ENCODE measurements around the gene KSR2. TPM values are rescaled to one million over a fixed set of nuclear protein-coding genes. Genes with fewer than 3 reads are reported as not detected.

The KSR2 gene
- total RNA-seq = 1 to 10 TPM; 1.2 to 1.3 TPM

DNA sequence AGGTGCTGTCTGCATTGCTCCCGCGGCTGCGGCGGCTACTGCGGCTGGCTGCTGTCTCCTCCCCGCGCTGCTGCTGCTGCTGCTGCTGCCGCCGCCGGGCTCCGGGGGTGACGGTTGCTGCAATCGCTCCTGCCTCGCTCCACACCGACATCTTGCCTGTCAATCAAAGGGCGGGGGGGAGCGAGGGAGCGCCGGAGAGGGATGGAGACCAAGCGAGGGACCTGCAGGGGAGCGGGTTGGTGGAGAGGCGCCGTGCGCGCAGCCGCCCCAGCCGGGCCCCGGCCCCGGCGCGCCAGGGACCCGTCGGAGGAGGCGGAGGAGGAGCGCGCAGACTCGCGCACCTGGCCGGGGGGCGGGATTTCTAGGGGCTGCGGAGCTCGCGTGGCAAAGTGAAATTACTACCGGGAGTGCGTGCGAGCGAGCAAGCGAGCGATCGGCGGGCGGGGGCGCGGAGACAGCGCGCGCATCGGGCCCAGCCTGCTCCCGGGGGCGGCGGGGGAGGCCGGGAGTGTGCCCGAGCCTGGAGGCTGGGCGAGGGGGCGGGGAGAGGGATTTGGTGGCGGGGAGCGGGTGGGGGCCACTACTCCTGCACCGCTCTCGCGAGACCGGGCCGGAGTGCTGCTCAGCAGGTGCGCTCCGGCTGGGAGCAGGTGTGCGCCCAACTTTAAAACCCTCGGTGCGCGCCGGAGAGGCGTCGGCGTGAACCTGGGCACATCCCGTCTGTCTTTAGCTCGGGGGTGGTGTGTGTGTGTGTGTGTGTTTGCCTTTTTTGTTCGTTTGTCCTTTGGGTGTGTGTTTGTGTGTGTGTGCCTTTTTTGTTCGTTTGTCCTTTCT is at the start of gene KSR2:
TSS of gene KSR2 (minus strand) at position 165 of the 834 bp plus-strand sequence. CDS start 735 bp downstream, outside the sequence.
- intact Hi-C loops (cut with DNase I) = no loop called here
- Histone ChIP-seq H3K27ac (peak within 1 kb of the TSS; percentile 59), H3K36me3 (no peaks in the 10 kb centered on the region), H3K9me3 (no peaks in the 10 kb centered on the region), H3K4me3 (peak within 1 kb of the TSS; percentile 48), H3K9ac (ENCODE audit: low read depth in 2 of 2, low read length in 2 of 2) (peak within 1 kb of the TSS; percentile 1 to 55), H3K4me1 (no peaks in the 10 kb centered on the region), H3K27me3 (no peaks in the 10 kb centered on the region)
- DNase-seq = peak; percentile 78
- TF ChIP-seq, protein P1, sequence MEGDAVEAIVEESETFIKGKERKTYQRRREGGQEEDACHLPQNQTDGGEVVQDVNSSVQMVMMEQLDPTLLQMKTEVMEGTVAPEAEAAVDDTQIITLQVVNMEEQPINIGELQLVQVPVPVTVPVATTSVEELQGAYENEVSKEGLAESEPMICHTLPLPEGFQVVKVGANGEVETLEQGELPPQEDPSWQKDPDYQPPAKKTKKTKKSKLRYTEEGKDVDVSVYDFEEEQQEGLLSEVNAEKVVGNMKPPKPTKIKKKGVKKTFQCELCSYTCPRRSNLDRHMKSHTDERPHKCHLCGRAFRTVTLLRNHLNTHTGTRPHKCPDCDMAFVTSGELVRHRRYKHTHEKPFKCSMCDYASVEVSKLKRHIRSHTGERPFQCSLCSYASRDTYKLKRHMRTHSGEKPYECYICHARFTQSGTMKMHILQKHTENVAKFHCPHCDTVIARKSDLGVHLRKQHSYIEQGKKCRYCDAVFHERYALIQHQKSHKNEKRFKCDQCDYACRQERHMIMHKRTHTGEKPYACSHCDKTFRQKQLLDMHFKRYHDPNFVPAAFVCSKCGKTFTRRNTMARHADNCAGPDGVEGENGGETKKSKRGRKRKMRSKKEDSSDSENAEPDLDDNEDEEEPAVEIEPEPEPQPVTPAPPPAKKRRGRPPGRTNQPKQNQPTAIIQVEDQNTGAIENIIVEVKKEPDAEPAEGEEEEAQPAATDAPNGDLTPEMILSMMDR (IDR thresholded peaks at IDR 0.05) = no peak

DNA sequence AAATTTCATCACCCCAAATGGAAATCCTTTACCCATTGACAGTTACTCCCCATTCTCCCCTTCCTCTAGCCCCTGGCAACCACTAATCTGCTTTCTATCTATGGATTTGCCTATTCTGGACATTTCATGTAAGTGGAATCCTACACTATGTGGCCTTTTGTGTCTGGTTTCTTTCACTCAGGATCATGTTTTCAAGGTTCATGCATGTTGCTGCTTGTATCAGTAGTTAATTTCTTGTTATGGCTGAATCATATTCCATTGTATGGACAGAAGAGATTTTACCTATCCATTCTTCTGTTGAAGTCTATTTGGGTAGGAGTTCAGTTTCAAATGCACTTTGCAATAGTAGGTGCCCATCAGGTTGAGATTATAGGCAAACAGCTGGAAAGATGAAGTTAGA is 49.1 kb upstream of the KSR2 start:
- no peak overlapping the region for H3K9ac ChIP-seq (ENCODE audit: low read depth in 2 of 2, low read length in 2 of 2)

DNA sequence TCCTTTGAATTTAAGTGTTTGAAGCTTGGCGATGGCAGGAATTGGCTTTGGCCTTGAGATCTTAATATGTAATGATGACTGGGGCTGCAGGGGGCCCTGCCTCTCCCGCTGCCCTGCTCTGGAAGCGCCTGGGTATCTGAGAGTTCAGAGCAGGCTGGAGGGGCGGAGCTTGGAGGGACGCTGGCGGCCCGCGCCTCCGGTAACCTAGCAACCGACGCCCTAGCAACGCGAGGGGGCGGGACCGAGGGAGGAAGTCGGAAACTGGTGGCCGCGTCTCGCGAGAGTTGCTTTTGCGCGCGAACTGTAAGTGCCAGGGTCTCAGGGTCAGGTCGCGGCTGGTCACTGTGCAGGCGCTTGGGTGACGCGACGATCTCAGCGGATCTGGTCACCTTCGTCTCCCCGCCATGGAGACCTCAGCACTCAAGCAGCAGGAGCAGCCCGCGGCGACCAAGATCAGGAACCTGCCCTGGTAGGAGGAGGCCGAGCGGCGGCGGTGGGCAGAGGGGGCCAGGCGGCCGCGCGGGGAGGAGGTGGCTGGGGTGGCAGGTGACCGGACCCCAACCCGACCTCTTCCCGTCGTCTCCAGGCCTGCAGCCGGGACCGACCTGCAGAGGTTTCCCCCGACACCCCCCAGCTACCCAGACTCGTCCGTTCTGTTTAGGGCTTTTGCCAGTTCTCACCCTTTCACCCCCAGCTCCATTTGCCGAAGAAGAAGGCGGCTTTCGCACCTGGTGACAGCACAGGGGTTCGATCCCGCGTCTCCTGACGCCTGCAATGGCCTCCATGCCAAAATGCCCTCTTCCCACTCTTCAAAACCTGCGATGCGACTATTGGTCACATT is 47.9 kb upstream of the KSR2 start, which contains the start of gene RFC5:
TSS of gene RFC5 (plus strand) at position 280 of the 841 bp plus-strand sequence. CDS start at position 405, 125 bp downstream.
- TF ChIP-seq, protein P1 (IDR thresholded peaks at IDR 0.05) = no peak
- Histone ChIP-seq H3K27ac (no peak within 1 kb of the TSS), H3K4me3 (peak within 1 kb of the TSS; percentile 92), H3K4me1 (peaks cover 10% of the 10 kb centered on the region), H3K36me3 (no peaks in the 10 kb centered on the region), H3K27me3 (no peaks in the 10 kb centered on the region), H3K9ac (ENCODE audit: low read depth in 2 of 2, low read length in 2 of 2) (peak within 1 kb of the TSS; percentile 86 to 89), H3K9me3 (no peaks in the 10 kb centered on the region)
- intact Hi-C loops (cut with DNase I) = no loop called here
- DNase-seq = peak; percentile 99

More for the DNA sequence above, 49.1 kb upstream of the KSR2 start:
- Histone ChIP-seq H3K27me3 (no peaks in the 10 kb centered on the region), H3K4me1 (peaks cover 10% of the 10 kb centered on the region), H3K36me3 (no peaks in the 10 kb centered on the region), H3K4me3 (no peak overlapping the region), H3K27ac (no peak overlapping the region), H3K9me3 (no peaks in the 10 kb centered on the region)
- TF ChIP-seq, protein P1 (IDR thresholded peaks at IDR 0.05) = no peak
- intact Hi-C loops (cut with DNase I) = no loop called here
- no peak for DNase-seq

DNA sequence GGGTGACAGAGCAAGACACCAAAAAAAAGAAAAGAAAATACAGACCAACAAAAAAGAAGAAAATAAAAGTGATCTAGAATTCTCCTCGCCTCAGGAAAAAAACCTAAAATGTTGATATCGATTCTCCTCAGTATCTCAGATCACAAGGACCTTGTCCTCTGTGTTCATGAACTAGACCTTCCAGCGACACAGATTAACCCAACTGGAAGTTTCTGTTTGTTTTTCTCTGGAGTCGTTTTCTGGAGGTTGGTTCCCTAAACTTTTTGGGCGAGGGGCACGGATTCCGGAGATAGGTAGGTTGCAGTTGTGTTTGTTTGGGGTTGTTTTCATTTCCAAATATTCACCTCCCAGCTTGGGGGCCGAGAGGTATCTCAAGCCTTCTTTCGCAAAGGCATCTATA is 47.2 kb upstream of the KSR2 start:
- H3K27ac ChIP-seq = no peak overlapping the region
- DNase-seq = no peak
- H3K9ac ChIP-seq (ENCODE audit: low read depth in 2 of 2, low read length in 2 of 2) = peak overlapping the region in 1 of 2 donors; percentile 86
- TF ChIP-seq, protein P1 (IDR thresholded peaks at IDR 0.05) = no peak
- H3K4me1 ChIP-seq = peaks cover 10% of the 10 kb centered on the region
- H3K9me3 ChIP-seq = no peaks in the 10 kb centered on the region
- no peaks in the 10 kb centered on the region for H3K36me3 ChIP-seq
- H3K27me3 ChIP-seq = no peaks in the 10 kb centered on the region
- intact Hi-C loops (cut with DNase I) = no loop called here
- peak overlapping the region; percentile 92 for H3K4me3 ChIP-seq

DNA sequence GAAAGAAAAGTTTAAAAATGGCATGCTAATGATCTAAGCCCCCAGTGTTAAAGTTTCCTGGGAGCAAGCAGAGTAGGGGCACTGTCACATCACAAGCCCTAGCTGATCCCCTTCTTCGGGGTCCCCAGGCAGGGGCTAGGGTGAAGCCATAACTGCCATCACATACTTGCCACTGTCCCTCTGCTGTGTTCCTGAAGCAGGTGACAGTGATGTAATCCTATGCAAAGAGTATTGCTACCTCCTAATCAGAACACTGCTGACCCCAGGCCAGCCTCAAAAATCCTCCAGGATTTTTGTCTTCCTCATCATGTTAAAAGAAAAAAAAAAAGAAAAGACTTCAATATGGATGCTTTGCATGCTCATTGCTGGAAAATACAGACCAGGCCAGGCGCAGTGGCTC is 46.5 kb upstream of the KSR2 start:
- TF ChIP-seq, protein P1 (IDR thresholded peaks at IDR 0.05) = no peak

More for the DNA sequence above, 46.5 kb upstream of the KSR2 start:
- DNase-seq = no peak
- no peak overlapping the region for H3K9ac ChIP-seq (ENCODE audit: low read depth in 2 of 2, low read length in 2 of 2)
- intact Hi-C loops (cut with DNase I) = no loop called here
- peaks cover 10% of the 10 kb centered on the region for H3K4me1 ChIP-seq
- no peaks in the 10 kb centered on the region for H3K27me3 ChIP-seq
- no peaks in the 10 kb centered on the region for H3K36me3 ChIP-seq
- no peak overlapping the region for H3K4me3 ChIP-seq
- H3K27ac ChIP-seq = no peak overlapping the region
- no peaks in the 10 kb centered on the region for H3K9me3 ChIP-seq

Measured in colonic mucosa (tissue), 4 donors.